DMS114 treated with DMSO at 0.1 percent for 48 hours (cell line): Measurements from ENCODE around the gene MUC2.

ENCODE experiments used
- DNase-seq: peaks from one replicate; lab custom pipeline; 2025; ENCODE audit not compliant: unreplicated experiment; lab: John Stamatoyannopoulos, UW

The MUC2 gene

GRCh38 chr11:1070594-1071462 is 3.8 kb upstream of the MUC2 start:
- no peak for DNase-seq

DNA sequence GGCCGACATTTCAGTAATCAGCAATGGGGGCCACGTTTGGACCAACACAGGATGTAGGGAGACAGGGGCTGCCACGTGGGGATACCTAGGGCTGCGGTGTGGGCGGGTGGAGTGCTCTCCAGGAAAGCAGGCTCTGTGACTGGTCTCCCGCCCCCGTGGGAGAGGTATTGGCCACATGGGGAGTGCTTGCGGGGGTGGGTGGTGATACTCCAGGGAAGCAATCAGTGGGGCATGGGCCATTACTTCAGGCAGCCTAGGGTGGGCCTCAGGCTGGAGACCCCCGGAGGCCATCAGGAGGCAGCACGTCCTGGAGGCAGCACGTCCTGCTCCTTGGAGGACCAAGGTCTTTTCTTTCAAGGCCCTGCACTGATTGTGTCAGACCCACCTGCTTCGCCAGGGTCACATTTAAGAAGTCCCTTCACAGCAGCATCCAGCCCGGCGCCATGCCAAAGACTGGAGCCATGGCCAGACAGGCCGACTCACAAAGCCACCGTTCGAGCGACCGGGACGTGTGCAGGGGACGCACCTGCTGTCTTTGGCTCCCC is 3.0 kb upstream of the MUC2 start:
- no peak for DNase-seq

- DNase-seq, result no peak
Measured at GRCh38 chr11:1072116-1072820, 2.4 kb upstream of the MUC2 start.

DNA sequence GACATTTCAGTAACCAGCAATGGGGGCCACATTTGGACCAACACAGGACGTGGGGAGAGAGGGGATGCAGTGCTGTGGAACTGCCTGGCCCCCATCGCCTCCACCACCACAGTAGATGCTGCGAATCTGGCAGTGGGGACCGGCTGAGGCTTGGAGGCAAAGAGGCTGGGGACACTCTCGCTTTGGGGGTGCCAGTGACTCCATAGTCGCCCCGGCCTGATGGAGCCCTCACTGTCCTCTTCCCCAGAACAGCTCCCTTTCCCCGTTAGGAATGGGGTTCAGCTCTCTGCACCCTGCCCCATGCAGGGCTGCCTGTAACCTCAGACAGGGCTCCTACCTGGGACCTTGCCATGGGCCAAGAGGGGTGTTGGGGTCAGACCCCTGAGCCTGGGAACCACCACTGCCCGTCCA is 1.8 kb upstream of the MUC2 start:
- DNase-seq, result no peak

DNA sequence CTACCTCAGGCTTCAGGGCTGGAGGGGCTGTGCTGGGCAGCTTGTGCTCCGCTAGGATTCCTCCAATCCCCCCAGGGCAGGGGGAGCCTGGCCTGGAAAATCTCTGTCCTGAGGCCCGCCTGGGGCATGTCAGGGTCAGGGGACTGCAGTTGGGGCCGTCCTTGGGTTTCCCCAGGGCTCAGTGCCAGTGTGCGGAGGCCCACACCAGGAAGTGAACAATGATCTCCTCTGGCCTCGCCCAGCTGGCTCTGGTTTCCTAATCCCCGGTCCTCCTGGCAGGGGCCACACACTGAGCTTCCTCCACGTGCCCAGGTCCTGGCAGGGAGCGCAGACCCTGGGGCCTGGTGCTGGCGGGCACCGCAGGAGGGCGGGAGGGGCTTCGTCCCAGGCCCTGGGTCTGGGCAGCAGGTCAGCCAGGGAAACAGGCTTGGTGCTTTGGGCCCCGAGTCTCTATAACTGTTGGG is 1.4 kb upstream of the MUC2 start:
- no peak for DNase-seq

- DNase-seq, result no peak
Measured at GRCh38 chr11:1073851-1074243, 827 bp upstream of the MUC2 start.

DNA sequence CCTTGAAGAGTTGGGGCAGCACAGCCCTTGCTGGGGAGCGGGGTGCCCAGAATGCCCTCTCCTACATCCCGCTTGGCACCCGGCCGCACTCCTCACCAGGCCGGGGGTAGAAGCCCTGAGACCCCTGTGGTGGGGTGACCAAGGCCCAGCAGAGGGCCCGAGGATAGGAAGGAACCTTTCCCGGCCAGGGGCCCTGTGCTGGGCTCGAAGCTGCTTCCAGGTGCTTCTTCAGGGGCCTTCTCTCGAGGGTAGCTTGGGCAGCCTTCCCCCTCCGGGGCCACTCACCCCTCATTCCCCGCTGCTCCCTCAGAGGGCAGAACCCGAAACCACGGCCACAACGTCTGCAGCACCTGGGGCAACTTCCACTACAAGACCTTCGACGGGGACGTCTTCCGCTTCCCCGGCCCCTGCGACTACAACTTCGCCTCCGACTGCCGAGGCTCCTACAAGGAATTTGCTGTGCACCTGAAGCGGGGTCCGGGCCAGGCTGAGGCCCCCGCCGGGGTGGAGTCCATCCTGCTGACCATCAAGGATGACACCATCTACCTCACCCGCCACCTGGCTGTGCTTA is 752 bp downstream of the MUC2 start:
- no peak for DNase-seq

- DNase-seq, result no peak
Measured at GRCh38 chr11:1076061-1076665, 1.5 kb downstream of the MUC2 start.

- DNase-seq, result no peak
Measured at GRCh38 chr11:1077033-1077416, 2.4 kb downstream of the MUC2 start.

- DNase-seq, result no peak
Measured at GRCh38 chr11:1077417-1078119, 2.9 kb downstream of the MUC2 start.

DNA sequence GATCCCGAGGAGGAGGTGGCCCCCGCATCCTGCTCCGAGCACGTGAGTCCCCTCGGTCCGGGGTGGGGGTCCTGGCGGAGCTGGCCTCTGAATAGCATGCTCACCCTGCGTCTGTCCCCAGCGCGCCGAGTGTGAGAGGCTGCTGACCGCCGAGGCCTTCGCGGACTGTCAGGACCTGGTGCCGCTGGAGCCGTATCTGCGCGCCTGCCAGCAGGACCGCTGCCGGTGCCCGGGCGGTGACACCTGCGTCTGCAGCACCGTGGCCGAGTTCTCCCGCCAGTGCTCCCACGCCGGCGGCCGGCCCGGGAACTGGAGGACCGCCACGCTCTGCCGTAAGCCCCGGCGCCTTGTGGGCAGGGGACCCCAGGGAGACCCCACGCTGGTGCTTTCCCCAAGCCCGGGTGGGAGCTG is 3.5 kb downstream of the MUC2 start:
- no peak for DNase-seq

- no peak for DNase-seq
Measured at GRCh38 chr11:1081601-1082311, 7.1 kb downstream of the MUC2 start.

DNA sequence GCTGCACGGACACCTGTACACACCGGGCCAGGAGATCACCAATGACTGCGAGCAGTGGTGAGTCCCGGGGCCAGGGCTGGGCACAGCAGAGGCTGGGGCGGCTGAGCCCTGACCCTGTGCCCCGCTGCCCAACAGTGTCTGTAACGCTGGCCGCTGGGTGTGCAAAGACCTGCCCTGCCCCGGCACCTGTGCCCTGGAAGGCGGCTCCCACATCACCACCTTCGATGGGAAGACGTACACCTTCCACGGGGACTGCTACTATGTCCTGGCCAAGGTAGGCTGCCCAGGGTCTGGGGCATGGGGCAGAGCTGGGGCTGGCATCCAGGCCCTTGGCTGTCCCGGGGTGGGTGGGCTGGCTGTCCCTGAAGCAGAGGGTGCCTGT is 7.7 kb downstream of the MUC2 start:
- DNase-seq, result no peak

GRCh38 chr11:1082728-1083620 is 8.3 kb downstream of the MUC2 start:
- no peak for DNase-seq

- DNase-seq, result no peak
Measured at GRCh38 chr11:1083621-1084551, 9.2 kb downstream of the MUC2 start.

DNA sequence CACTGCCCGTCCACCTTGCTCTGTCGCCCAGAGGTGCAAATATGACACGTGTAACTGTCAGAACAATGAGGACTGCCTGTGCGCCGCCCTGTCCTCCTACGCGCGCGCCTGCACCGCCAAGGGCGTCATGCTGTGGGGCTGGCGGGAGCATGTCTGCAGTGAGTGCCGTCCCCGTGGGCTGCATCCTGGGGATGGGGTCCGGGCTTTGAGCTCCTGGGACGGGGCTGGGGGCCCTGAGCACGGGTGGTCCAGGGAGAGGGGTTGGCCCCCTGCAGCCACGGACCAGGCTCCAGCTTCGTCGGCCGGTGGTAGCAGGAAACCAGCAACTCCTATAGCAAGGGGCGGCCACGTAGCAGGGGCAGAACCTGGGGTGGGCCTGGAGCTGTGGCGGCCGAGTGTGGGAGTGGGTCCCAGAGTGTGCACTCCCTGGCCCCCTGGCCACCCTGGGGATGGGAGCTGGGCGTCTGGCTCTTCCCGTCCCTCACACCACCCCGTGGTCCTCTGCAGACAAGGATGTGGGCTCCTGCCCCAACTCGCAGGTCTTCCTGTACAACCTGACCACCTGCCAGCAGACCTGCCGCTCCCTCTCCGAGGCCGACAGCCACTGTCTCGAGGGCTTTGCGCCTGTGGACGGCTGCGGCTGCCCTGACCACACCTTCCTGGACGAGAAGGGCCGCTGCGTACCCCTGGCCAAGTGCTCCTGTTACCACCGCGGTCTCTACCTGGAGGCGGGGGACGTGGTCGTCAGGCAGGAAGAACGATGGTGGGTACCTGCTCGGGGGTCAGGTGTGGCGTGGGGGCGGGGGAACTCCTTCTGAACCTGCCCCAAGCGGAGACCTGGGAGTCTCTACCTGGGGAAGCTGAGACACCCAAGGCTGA is 10.1 kb downstream of the MUC2 start:
- DNase-seq, result no peak
